HG02571 (cell line): ENCODE measurements around the gene CST11.

Experiments used
- ATAC-seq: cut with Tn5 transposase; IDR thresholded peaks from one replicate; pipeline ENCODE4 v1.9.1; 2021; ENCODE audit warnings: mild to moderate bottlenecking, moderate library complexity; ENCODE audit not compliant: unreplicated experiment

CST11 gene

DNA sequence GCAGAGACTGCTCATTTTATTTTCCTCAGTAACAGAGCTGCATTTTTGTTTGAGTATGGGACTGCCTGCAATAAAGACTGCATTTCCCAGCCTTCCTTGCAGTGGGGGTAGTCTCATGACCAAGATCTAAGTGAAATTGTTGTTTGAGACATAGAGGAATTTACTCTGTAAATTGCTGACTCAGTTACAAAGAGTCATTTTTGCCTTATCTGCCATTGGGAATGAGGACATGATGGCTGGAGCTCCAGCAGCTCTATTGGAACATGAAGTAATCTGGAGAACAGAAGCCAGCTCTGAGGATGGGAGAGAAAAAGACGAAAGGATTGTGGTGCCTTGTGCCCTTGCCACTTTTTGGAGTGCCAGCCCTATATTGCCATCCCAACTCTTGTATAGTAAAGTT, 2.1 kb upstream of the CST11 start:
- ATAC-seq = no peak

DNA sequence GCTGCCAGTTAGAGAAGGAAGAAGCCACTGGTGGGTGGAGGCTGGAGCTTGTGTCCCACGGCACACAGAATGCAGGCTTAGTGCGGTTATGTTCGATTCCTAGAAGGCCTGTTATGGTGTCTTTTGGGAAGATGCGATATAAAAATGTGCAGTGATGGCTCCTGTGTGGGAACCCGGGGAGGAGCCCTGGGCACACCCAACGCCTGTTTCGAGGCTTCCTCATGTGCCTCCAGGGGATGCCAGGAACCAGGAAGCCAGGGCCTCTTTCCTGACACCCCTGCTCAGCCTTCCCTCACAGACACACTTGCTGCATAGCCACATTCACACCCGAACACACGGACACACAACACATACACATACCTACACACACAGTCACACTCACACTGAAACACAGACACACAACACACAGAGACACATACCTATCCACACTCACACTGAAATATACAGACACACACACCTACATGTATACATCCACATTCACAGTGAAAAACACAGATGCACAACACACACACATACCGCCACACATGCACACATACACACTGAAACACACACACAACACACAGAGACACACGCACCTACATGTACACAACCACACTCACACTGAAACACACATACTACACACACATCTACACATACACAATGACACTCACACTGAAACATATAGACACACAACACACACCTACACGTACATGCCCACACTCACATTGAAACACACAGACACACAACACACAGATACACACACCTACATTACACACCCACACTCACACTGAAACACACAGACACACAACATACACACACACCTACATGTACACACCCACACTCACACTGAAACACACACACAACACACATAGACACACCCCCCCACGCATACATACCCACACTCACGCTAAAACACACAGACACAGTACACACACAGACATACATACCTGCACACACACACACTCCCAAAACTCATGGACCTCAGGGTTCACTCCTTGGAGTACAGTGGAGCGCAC, 1.2 kb upstream of the CST11 start:
- ATAC-seq = no peak

DNA sequence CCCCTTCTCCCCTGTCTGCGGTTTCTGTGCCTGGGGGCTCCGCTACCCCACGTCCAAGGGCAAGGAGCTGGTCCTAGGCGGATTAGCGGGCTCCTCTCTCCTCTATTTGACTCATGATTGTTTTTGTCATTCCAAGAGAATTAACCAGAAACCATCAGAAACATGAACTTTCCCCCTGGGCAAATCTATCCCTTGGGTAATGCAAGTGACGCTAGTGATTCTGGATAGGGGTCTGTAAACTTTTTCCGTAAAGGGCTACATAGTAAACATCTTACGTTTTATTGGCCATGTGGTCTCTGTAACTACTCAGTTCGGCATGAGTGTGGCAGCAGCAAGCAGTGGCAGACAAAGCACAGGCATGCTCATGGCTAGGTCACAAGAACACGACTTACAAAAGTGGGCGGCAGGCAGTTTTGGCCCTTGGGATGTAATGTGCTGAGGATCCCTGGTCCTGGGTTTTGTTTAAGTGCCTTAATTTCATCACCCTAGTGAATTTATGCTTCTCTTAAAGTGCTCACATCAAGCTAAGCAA, 654 bp downstream of the CST11 start:
- ATAC-seq = no peak

DNA sequence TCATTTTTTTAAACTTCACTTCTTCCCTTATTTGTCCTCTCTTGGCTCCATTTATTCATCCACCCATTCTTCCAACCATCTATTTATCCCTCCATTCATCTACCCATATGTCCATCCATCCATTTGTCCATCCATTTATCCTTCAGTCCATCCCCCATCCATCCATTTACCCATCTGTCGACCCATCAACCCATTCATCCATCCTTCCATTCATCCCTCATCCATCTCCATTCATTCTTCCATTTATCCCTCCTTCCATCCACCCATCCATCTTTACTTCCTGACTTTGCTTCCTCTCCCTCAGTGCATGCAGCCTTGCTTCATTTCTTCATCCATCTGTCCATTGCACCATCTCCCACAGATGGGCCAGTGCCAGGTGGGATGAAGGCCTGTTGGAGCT, 1.8 kb downstream of the CST11 start:
- no peak for ATAC-seq

DNA sequence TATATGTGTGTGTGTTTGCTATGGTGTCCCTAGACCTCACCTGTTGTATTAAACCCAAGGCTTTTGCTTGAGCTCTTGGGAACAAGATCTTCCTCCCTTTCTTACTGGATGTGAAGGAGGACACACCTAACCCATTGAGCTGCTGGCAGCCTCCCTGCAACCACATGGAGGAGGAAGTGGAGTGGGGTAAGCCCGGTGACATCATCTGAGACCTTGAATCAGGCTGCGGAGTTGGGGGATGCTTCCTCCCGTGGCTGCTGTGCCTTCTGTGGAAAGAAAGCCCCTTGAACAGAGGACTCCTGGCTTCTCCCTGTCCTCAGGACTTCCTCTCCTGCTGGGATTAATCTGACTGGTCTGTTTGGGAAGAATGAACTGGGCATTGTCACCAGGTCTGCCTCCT, 3.3 kb downstream of the CST11 start:
- ATAC-seq = no peak

DNA sequence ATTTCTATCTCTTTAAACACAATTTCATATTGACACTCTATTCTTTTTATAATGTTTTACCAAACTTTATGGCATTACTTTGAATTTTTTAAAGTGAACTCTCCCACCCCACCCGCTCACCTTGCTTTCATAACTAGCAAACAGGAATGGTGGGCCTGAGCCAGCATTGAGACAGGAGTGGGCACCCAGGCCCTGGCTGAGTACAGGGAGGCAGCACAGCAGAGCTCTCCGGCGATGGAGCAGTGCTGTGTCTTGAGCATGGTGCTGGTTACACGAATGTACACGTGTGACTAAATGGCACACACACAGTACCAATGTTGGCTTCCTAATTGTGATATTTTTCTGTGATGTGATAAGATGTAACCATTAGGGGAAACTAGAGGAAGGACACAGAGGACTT, 4.5 kb downstream of the CST11 start:
- ATAC-seq = no peak

DNA sequence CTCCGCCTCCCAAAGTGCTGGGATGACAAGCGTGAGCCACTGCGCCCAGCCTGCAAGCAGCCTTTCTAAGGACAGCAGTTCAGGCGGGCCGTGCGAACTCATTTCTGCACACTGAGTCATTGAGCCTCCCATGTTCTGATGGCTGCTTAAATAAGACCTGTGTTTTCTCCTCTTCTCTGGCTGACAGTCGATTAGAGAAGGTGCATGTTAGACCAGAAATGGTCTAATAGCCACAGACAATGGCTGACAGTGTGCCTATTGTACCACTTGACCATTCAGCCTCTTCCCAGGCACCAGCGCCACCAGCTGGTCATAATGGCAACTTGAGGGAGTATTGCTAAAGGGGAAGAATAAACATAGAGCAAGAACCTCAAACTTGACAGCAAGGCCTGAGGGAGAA, 6.2 kb downstream of the CST11 start:
- no peak for ATAC-seq

DNA sequence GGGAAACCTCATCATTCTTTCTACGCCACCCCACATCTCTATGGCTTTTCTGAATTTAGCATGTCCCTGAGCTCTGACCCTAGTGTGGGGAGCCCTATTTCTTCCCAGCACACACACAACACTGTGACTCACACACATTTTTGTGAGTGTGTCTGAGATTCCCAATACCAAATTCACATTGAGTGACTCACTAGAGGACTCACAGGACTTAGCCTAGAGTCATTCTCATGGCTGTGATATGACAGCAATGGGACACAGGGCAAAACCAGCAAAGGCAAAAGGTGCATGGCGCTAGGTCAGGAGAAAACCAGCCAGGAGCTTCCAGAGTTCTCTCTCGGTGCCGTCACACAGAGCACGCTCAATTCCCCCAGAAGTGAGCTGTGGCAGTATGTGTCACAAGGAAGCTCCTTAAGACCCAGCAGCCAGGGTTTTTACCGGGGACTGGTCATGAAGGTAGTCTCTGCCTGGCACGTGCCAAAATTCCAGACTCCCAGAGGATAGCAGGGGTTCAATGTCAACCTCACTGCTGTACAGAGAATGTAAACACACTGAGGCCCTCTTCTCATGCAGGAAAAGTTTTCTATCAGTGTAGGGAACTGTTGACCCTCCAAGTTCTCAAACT, 7.0 kb downstream of the CST11 start:
- no peak for ATAC-seq

DNA sequence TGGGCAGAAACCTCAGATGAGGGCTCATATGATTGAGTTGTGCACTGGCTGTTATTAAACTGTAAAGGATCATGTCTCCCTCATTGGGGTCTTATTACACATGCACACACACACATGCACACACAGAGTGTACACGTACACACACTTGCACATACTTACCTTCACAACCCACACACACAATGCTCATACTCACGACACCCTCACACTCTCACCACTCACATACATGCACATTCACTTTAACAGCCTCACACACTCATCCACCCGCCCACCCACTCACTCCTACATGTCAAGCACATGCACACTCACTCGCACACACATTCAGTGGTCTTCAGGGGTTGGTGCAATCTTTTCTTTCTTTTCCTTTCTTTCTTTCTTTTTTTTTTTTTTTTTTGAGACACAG, 7.8 kb downstream of the CST11 start:
- no peak for ATAC-seq

DNA sequence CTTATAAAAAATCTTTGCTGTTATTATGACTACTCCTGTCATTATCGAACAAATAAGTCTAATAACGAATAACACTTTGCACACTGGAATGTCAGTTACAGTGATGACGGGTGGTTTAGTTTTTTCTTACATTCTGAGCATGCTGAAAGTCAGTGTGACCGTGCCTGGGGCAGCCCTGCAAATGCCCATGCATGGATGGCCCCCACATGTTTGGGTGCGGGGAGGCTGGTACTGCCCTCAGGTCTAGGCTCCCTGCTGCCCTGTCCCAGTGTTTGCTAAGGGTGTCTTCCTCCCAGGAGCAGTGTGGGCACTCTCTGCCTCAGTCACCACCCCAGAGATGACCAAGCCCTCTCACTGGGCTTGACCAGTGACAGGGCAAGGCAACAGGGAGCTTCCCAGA, 10.2 kb downstream of the CST11 start:
- ATAC-seq = no peak

DNA sequence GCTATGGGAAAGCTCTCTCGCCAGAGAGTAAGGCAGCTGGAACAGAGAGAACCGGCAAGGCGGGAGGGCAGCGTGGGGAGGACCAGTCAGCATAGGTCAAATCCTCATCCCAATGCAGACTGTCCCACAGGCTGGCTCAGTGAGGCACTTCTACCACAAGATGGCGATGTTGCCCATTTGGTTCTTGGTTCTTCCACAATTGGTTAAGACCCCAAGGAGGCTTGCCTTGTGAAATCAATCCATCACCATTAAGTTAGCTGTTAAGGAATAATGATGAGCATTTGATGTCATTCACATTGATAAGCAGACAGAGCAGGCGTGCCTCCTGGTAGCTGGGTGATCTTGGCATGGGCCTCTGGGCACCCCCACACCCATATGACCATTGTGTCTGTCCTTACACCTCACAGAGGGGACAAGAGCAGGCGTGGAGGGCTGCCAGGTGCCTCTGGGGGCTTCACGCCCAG, 10.8 kb downstream of the CST11 start:
- ATAC-seq = no peak

DNA sequence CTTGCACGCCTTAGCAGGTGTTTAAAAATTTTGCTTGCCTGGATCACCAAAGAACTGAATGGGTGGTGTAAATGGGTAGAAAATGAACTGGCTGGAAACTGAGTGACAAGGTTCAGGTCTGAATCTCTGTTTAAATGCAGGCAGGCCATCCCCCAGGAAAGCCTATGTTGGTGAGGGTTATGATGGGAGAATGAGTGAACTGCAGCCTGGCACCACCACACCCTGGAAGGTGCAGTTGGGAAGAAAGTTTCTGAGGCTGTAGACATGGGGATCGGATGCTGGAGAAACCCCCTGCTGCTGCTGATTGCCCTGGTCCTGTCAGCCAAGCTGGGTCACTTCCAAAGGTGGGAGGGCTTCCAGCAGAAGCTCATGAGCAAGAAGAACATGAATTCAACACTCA, 12.7 kb downstream of the CST11 start:
- no peak for ATAC-seq

DNA sequence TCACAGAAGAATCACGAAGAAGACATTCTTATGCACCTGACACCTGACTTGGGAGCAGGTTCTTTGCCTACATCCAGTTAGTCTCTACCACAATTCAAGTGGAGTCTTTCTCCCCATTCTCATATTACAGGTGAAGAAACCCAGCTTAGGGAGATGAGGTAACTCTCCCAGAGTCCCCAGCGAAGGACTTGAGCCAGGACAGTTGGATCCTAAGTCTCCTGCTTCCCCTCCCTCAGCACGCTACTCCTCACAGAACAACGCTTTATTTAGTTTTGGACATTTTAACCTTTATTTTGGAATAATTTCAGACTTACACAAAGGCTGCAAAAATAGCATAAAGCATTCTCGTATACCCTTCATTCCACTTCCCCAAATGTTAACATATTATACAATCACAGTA, 14.0 kb downstream of the CST11 start:
- ATAC-seq = no peak

DNA sequence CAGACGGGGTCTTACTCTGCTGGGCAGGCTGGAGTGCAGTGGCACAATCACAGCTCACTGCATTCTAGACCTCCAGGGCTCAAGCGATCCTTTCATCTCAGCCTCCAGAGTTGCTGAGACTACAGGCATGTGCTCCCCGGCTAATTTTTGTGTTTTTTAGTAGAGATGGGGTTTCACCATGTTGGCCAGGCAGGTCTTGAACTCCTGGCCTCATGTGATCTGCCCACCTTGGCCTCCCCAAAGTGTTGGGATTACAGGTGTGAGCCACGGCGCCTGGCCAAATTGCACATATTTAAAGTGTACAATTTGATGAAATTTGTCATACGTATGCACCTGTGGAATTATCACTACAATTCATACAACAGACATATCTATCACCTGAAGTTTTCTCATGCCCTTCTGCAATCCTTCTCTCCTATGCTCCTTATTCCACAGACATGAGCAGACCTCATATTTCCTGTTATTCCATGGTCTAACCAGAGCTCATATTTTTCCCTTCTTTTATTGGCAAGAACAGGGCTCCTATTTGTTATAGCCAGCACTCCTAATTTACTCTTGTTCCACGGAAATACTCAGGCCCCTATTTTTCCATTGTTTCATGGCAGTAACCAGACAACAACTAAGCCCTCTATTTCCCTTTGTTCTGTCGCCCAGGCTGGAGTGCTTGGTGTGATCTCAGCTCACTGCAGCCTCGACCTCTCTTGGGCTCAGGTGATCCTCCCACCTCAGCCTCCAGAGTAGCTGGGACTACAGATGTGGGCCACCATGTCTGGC, 15.4 kb downstream of the CST11 start:
- no peak for ATAC-seq

DNA sequence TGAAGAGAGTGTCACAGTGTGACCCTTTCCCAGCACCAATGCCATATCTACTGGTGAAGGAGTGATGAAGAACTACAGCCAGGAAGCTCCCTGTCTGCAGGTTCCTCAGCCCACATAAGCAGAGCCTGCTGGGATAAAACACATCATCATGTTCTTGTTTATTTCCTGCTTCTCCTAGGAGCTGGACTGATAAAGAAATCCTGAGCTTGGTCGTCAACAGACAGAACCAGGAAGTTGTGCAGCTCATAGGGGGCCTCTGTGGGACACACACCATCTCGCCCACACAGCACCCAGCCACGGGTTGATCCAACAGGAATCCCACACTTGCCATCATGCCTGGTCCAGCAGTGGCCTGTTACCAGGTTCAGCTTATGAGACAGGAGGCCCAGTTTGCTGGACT, 16.0 kb downstream of the CST11 start:
- ATAC-seq = no peak

DNA sequence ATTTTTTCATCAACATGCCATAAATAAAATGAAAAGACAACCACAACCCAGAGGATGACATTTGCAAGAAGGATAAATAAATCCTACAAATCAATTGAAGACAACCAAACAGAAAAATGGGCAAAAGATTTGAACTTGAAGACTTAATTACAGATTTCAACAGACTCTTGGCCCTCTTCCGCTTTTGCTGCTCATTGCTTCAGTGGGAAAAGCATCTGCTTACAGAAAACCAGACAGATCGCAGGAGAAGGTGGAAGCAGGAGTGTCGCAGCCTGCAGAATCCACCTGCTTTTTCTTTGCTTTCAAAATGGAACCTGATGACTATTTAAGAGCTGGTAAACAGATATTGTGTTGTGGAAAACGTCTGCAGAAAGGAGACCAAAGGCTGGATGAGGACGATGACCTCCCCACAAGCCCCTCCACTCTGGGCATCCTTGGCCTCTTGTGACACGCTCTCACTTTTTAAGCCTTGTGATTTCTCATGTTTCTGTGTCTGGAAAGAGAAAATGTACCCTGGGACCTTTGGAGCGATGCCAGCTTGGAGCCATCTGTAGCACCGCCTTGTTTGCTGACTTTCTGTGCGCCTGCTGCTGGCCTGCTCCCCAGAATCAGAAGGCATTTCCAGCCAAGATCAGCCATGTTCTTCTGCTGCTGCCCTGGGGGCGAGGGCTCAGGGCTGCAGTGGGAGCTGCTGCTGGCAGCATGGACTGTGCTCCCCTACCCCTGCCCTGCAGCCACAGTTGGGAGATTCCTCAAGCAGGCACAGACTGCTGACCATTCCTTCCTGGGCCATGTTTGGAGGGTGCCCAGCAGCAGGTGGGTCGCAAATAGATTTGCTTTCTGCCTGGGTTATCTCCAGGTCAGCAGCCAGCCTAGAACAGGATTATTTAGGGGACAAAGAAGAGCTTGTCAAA, 16.8 kb downstream of the CST11 start:
- no peak for ATAC-seq

DNA sequence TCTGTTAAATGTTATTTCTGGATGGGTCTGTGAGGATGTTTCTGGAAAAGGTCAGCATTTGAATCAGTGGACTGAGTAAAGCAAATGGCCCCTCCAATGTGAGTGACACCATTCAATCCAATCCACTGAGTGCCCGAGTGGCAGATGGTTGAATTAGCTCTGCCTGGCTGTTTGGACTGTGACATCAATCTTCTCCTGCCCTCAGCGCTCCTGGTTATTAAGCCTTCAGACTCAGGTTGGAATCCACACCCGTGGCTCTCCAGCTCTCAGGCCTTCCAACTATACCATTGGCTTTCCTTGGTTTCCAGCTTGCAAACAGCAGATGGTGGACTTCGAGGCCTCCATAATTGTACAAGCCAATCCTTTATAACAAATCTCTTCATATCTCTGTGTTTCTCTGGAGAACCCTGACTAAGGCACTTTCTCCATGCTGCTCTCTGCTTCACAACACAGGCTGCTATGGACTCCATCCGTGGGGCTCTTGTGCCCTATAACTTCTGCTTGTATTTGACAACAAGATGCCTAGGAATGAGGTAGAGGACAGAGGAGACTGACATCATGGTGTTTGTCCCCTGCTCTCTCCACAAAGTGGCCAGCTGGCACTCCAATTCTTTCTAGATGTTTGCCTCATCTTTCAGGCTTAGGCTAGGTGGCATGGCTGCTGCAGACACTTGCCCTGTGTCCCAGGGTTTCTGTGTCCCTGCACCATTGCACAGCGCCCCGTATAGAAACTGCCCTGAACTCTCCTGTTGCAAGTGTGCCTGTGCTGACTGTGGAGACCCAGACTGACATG, 18.0 kb downstream of the CST11 start:
- no peak for ATAC-seq

DNA sequence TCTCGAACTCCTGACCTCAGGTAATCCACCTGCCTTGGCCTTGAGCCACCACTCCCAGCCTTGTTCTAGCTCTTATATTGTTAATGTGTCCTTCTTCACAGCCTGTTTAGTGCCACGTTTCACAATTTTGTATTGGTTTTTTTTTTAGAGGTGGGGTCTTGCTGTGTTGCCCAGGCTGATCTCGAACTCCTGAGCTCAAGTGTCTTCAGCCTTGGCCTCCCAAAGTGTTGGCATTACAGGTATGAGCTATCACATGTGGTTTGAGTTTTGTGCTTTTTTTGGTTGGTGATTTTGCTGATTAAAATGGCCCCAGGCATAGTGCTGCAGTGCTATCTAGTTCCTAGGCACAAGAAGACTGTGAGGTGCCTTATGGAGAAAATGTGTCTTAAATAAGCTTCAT, 19.0 kb downstream of the CST11 start:
- no peak for ATAC-seq

DNA sequence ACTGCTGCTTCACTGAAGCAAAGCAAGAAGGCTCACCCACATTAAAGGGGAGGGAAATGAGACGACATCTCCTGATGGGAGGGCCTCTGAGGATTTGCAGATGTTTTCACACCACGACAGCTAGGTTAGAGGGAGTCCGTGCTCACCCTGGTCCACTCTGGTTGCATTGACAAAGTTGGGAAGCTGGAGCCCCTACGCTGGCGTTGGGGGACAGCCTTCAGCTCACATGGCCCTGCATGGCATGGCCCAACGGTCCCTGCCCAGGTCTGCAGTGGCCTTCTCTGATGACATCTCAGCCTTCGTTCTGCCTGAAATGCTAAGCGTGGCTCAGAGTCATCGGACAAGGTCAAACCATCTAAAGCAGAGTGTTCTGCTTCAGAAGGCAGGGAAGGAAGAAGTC, 27.5 kb downstream of the CST11 start:
- no peak for ATAC-seq
